Keratinocyte (primary cell): ENCODE data around the gene CCDC148. TPM values are rescaled to one million over a fixed set of nuclear protein-coding genes. Genes with fewer than 3 reads are reported as not detected.

Experiments used
- DNase-seq: peaks from one replicate; pipeline ENCODE4 v3.0.0-alpha.2; 2011; ENCODE audit warnings: low read depth, missing footprints, low spot score
- FAIRE-seq: peaks from 2 replicates; lab custom pipeline; 2011; peaks lifted over from hg19 to GRCh38; lab: Jason Lieb, UNC
- H2AFZ ChIP-seq: 2 replicates; pipeline ENCODE4 v1.6.0; 2012; ENCODE audit warnings: low read length, control low read depth, inconsistent platforms; ENCODE audit not compliant: control insufficient read depth
- H3K27ac ChIP-seq: 2 replicates; pipeline ENCODE4 v1.5.1; 2011; ENCODE audit warnings: low read length; ENCODE audit not compliant: control insufficient read depth, insufficient read depth
- H3K27me3 ChIP-seq: 3 replicates; pipeline ENCODE4 v1.6.0; 2011; ENCODE audit warnings: low read length; ENCODE audit not compliant: control insufficient read depth, insufficient read depth; ENCODE audit errors: extremely low read depth
- H3K36me3 ChIP-seq, 2 experiments: 2 replicates in 1 of 2; 3 replicates in 1 of 2; pipeline ENCODE4 v1.5.1; 2011; ENCODE audit warnings: low read length in 2 of 2, mild to moderate bottlenecking in 1 of 2; ENCODE audit not compliant: control insufficient read depth in 2 of 2, insufficient read depth in 2 of 2; ENCODE audit errors: extremely low read depth in 1 of 2
- H3K4me1 ChIP-seq: 3 replicates; pipeline ENCODE4 v1.5.1; 2011; ENCODE audit warnings: low read length; ENCODE audit not compliant: control insufficient read depth, insufficient read depth; ENCODE audit errors: extremely low read depth
- H3K4me2 ChIP-seq: 3 replicates; pipeline ENCODE4 v1.6.0; 2011; ENCODE audit warnings: low read depth, low read length; ENCODE audit not compliant: control insufficient read depth, insufficient read depth; ENCODE audit errors: extremely low read depth
- H3K4me3 ChIP-seq, 3 experiments: fragments of 200-600 bp in 1 of 3; sonication (generic) in 1 of 3; 2 replicates in 2 of 3; 3 replicates in 1 of 3; pipeline ENCODE4 v1.5.1; 2011 to 2016; ENCODE audit warnings: low read length in 3 of 3, mild to moderate bottlenecking in 3 of 3, control low read depth in 2 of 3, inconsistent platforms in 1 of 3, low read depth in 1 of 3, mixed read lengths in 1 of 3, mixed run types in 1 of 3, moderate library complexity in 1 of 3; ENCODE audit not compliant: control insufficient read depth in 2 of 3, insufficient read depth in 2 of 3; ENCODE audit errors: extremely low read depth in 1 of 3
- H3K79me2 ChIP-seq: 2 replicates; pipeline ENCODE4 v1.6.0; 2012; ENCODE audit warnings: low read length; ENCODE audit not compliant: control insufficient read depth, insufficient read depth
- H3K9ac ChIP-seq: 3 replicates; pipeline ENCODE4 v1.6.0; 2011; ENCODE audit warnings: low read length; ENCODE audit not compliant: control insufficient read depth, insufficient read depth; ENCODE audit errors: extremely low read depth
- H3K9me1 ChIP-seq: 3 replicates; pipeline ENCODE4 v1.6.0; 2011; ENCODE audit warnings: low read length; ENCODE audit not compliant: control insufficient read depth, insufficient read depth; ENCODE audit errors: extremely low read depth
- H3K9me3 ChIP-seq: 2 replicates; pipeline ENCODE4 v1.5.1; 2012; ENCODE audit warnings: low read depth, low read length; ENCODE audit not compliant: control insufficient read depth
- H4K20me1 ChIP-seq: 3 replicates; pipeline ENCODE4 v1.6.0; 2011; ENCODE audit warnings: low read length; ENCODE audit not compliant: control insufficient read depth, insufficient read depth; ENCODE audit errors: extremely low read depth
- CTCF ChIP-seq, 3 experiments: IDR thresholded peaks in 1 of 3; conservative IDR thresholded peaks in 1 of 3; optimal IDR thresholded peaks in 1 of 3; 2 replicates in 2 of 3; 3 replicates in 1 of 3; pipeline versions ENCODE3 to v1.5.1; 2011; ENCODE audit warnings: low read length in 3 of 3, mild to moderate bottlenecking in 3 of 3, moderate library complexity in 2 of 3, control low read depth in 1 of 3, inconsistent platforms in 1 of 3; ENCODE audit not compliant: insufficient read depth in 2 of 3; ENCODE audit errors: extremely low read depth in 1 of 3
- EZH2 ChIP-seq: IDR thresholded peaks from one replicate; pipeline ENCODE4 v1.6.1; 2012; ENCODE audit warnings: inconsistent platforms, mild to moderate bottlenecking, low read length, moderate library complexity
- dilution Hi-C: fragments of 300-500 bp; cut with MboI; formaldehyde crosslinking; loops from one replicate; pipeline ENCODE4 v1.7.0; 2020; ENCODE audit warnings: low sequenced_read_pairs; ENCODE audit not compliant: extremely low pct_ligation_motif_present
- polyA plus RNA-seq, 5 experiments: library from polyadenylated mRNA; depleted of rRNA in 3 of 5; stranded (reverse) in 3 of 5; stranded (forward) in 1 of 5; unstranded in 1 of 5; fragments of >200 nt; gene quantifications; 1 replicate in 1 of 5; 2 replicates in 3 of 5; 3 replicates in 1 of 5; pipeline versions ENCODE4 v1.2.1 to v1.2.3, GENCODE V29; 2011 to 2012; ENCODE audit warnings: missing spikeins in 2 of 5, low read depth in 1 of 5, low replicate concordance in 1 of 5

Gene CCDC148
- polyA plus RNA-seq, 1 donor (not counting 4 experiments of a cell fraction or from before 2014, with no cell fraction given) = 0.39 TPM

DNA sequence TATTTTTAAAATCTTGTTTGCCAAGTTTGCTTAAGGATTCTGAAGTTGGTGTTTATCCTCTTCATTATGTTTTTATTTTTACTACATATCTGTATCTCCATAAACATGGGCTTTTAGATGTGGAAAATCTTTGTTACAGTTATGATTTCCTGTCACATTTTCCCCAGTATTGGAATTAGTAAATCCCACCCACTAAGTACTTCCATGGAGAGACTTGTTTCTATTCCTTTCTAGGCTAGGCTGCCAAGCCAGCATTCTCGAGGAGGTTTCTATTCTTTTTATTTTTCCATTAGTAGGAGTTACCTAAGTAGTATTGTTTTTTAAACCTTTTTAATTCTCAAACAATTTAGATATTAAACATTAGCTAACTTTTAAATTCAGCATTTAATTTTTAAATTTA lies 22.3 kb upstream of the CCDC148 start:
- Histone ChIP-seq H3K36me3 (no peaks in the 10 kb centered on the region), H2AFZ (no peak overlapping the region), H3K4me3 (no peak overlapping the region), H3K4me2 (no peak overlapping the region), H4K20me1 (no peaks in the 10 kb centered on the region), H3K9me1 (no peaks in the 10 kb centered on the region), H3K27me3 (no peaks in the 10 kb centered on the region), H3K79me2 (peaks cover 40% of the 10 kb centered on the region), H3K4me1 (peaks cover 21% of the 10 kb centered on the region), H3K9ac (no peak overlapping the region), H3K27ac (no peak overlapping the region), H3K9me3 (no peaks in the 10 kb centered on the region)
- DNase-seq (no peak), FAIRE-seq (no peak)
- dilution Hi-C loops = no loop called here
- no peak for TF ChIP-seq EZH2
- TF ChIP-seq CTCF (optimal IDR thresholded peaks at IDR 0.05 in 1 of 3, IDR thresholded peaks at IDR 0.05 in 1 of 3, conservative IDR thresholded peaks at IDR 0.05 in 1 of 3; ENCODE audit: extremely low read depth in 1 of 3, insufficient read depth in 2 of 3, low read length in 3 of 3) = no peak

DNA sequence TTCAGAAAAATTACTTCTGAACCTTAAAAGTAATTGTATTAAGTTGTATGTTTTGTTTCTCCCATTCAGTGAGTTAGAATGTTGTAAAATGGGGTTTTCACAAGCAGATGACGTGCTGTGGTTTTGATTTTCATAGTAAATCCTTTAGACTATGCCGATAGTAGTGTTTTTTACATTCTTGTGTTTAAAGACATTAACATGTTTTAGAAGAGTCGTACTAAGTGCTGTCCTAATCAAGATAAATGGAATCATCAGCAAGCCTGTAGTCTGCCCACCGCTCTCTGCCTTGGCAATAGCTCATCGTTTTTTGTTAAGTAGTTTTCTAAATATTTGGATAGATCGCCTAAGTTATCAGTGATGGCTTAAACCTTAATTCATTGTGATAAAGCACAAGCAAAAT lies 21.7 kb upstream of the CCDC148 start:
- dilution Hi-C loops = no loop called here
- Histone ChIP-seq H3K9ac (no peak overlapping the region), H3K36me3 (no peaks in the 10 kb centered on the region), H3K79me2 (peaks cover 34% of the 10 kb centered on the region), H3K9me3 (no peaks in the 10 kb centered on the region), H2AFZ (no peak overlapping the region), H3K9me1 (no peaks in the 10 kb centered on the region), H3K27ac (no peak overlapping the region), H4K20me1 (no peaks in the 10 kb centered on the region), H3K27me3 (no peaks in the 10 kb centered on the region), H3K4me2 (no peak overlapping the region), H3K4me1 (peaks cover 21% of the 10 kb centered on the region), H3K4me3 (no peak overlapping the region)
- TF ChIP-seq EZH2 (no peak), CTCF (optimal IDR thresholded peaks at IDR 0.05 in 1 of 3, IDR thresholded peaks at IDR 0.05 in 1 of 3, conservative IDR thresholded peaks at IDR 0.05 in 1 of 3; ENCODE audit: extremely low read depth in 1 of 3, insufficient read depth in 2 of 3, low read length in 3 of 3) (no peak)
- no peak for DNase-seq
- FAIRE-seq = no peak
